Neuronal stem cell (in vitro differentiated cells): ENCODE data around the gene TRPM6. TPM values are rescaled to one million over a fixed set of nuclear protein-coding genes. Genes with fewer than 3 reads are reported as not detected.

Experiments
- DNase-seq: peaks from one replicate; pipeline ENCODE4 v3.0.0-alpha.2; 2013; ENCODE audit warnings: low spot score
- H2AFZ ChIP-seq: one replicate; pipeline ENCODE4 v1.6.1; 2013; ENCODE audit warnings: mild to moderate bottlenecking, low read length, inconsistent platforms
- H2AK5ac ChIP-seq: 2 replicates; pipeline ENCODE4 v1.6.1; 2013; ENCODE audit warnings: low read depth, mild to moderate bottlenecking, inconsistent platforms, low read length, moderate library complexity, mixed read lengths
- H2BK120ac ChIP-seq: 2 replicates; pipeline ENCODE4 v1.6.1; 2013; ENCODE audit warnings: low read depth, mild to moderate bottlenecking, inconsistent platforms, low read length, moderate library complexity, mixed read lengths
- H2BK12ac ChIP-seq: one replicate; pipeline ENCODE4 v1.6.1; 2013; ENCODE audit warnings: low read length, inconsistent platforms
- H2BK15ac ChIP-seq: 2 replicates; pipeline ENCODE4 v1.6.1; 2013; ENCODE audit warnings: mild to moderate bottlenecking, low read length, inconsistent platforms, mixed read lengths
- H2BK5ac ChIP-seq: one replicate; pipeline ENCODE4 v1.6.1; 2013; ENCODE audit warnings: inconsistent platforms, mild to moderate bottlenecking, low read length, moderate library complexity
- H3K14ac ChIP-seq: one replicate; pipeline ENCODE4 v1.6.1; 2013; ENCODE audit warnings: low read length, inconsistent platforms
- H3K18ac ChIP-seq: 2 replicates; pipeline ENCODE4 v1.6.1; 2013; ENCODE audit warnings: low read length, inconsistent platforms
- H3K23ac ChIP-seq: 2 replicates; pipeline ENCODE4 v1.6.1; 2013; ENCODE audit warnings: low read depth, mild to moderate bottlenecking, mixed read lengths, low read length, inconsistent platforms; ENCODE audit not compliant: poor library complexity
- H3K27ac ChIP-seq: replicated peaks from 3 replicates; pipeline ENCODE4 v1.5.1; 2013; ENCODE audit warnings: low read length, inconsistent platforms
- H3K27me3 ChIP-seq, 3 experiments: 2 replicates each; pipeline ENCODE4 v1.6.1; 2013; ENCODE audit warnings: low read length in 3 of 3, mild to moderate bottlenecking in 2 of 3, inconsistent platforms in 1 of 3, low read depth in 1 of 3, mixed read lengths in 1 of 3, moderate library complexity in 1 of 3; ENCODE audit not compliant: control insufficient read depth in 3 of 3, insufficient read depth in 3 of 3
- H3K36me3 ChIP-seq, 2 donors: replicated peaks in 1 of 2; 2 replicates each; pipeline ENCODE4 v1.6.1; 2013; ENCODE audit warnings: low read length in 2 of 2; ENCODE audit not compliant: control insufficient read depth in 2 of 2, insufficient read depth in 2 of 2
- H3K4ac ChIP-seq: 2 replicates; pipeline ENCODE4 v1.6.1; 2013; ENCODE audit warnings: inconsistent platforms, mild to moderate bottlenecking, low read length, moderate library complexity
- H3K4me1 ChIP-seq, 2 donors: 1 replicate in 1 of 2; 2 replicates in 1 of 2; pipeline ENCODE4 v1.6.1; 2013; ENCODE audit warnings: low read length in 2 of 2, low read depth in 1 of 2; ENCODE audit not compliant: control insufficient read depth in 2 of 2, insufficient read depth in 1 of 2
- H3K4me2 ChIP-seq: one replicate; pipeline ENCODE4 v1.6.1; 2013; ENCODE audit warnings: mild to moderate bottlenecking, low read length, inconsistent platforms; ENCODE audit not compliant: insufficient read depth, poor library complexity, severe bottlenecking
- H3K4me3 ChIP-seq, 2 donors: 2 replicates each; pipeline ENCODE4 v1.5.1; 2013; ENCODE audit warnings: low read length in 2 of 2, mild to moderate bottlenecking in 2 of 2, inconsistent platforms in 1 of 2, moderate library complexity in 1 of 2
- H3K79me1 ChIP-seq: one replicate; pipeline ENCODE4 v1.6.1; 2013; ENCODE audit warnings: low read depth, mild to moderate bottlenecking, inconsistent platforms, low read length, moderate library complexity
- H3K9ac ChIP-seq: one replicate; pipeline ENCODE4 v1.6.1; 2013; ENCODE audit warnings: mild to moderate bottlenecking, low read depth, low read length, inconsistent platforms; ENCODE audit not compliant: poor library complexity
- H3K9me3 ChIP-seq, 2 donors: replicated peaks in 1 of 2; 2 replicates each; pipeline versions ENCODE3 to v1.6.1; 2013; ENCODE audit warnings: low read length in 2 of 2, mild to moderate bottlenecking in 2 of 2, inconsistent platforms in 1 of 2, low read depth in 1 of 2, mixed read lengths in 1 of 2, moderate library complexity in 1 of 2; ENCODE audit not compliant: control insufficient read depth in 2 of 2, insufficient read depth in 1 of 2
- H4K8ac ChIP-seq: one replicate; pipeline ENCODE4 v1.6.1; 2013; ENCODE audit warnings: low read depth, mild to moderate bottlenecking, inconsistent platforms, low read length, moderate library complexity
- H4K91ac ChIP-seq: one replicate; pipeline ENCODE4 v1.6.1; 2013; ENCODE audit warnings: low read length, low read depth, mild to moderate bottlenecking, inconsistent platforms; ENCODE audit not compliant: poor library complexity
- WGBS, 2 donors: extraction: QIAGEN DNeasy Blood & Tissue Kit; methylation state at CpG; one replicate each; pipeline ENCODE4 v1.1.7; 2013; ENCODE audit warnings: missing lambda C conversion rate in 2 of 2, mixed read lengths in 1 of 2; ENCODE audit not compliant: insufficient read length in 2 of 2, insufficient replicate concordance in 1 of 2; ENCODE audit errors: extremely low coverage in 2 of 2; 5-methylcytosine and 5-hydroxymethylcytosine counted together
- small RNA-seq: library from polyadenylated mRNA; stranded (forward); fragments of <200 nt; extraction: miRNeasy Mini kit (QIAGEN cat#:217004); gene quantifications from one replicate; pipeline ENCODE3, GENCODE V24; 2013; ENCODE audit not compliant: insufficient read depth

TRPM6 gene

DNA sequence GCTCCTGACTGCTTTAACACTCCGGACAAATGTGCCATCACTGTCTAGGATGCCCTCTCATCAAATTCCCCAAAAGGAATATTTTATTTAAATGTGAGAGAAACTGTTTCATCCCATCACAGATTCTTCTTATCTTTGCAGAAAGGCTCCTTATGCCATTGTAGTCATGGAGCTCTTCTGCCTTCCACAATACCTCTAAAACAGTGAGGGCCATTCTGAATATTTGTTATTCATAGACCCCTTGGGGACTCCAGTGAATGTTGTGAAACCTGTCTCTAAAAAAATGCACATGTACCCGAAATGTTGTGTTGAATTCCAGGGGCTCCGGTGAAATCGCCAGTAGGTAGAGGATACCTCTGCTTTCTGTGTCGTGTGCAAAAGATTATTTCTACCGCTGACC, 213.6 kb downstream of the TRPM6 start:
- Histone ChIP-seq H2AFZ (no peak overlapping the region), H3K23ac (no peak overlapping the region), H3K27ac (no peak overlapping the region), H3K4me3 (no peak overlapping the region), H3K27me3 (no peaks in the 10 kb centered on the region), H4K91ac (no peak overlapping the region), H2AK5ac (no peak overlapping the region), H3K36me3 (no peaks in the 10 kb centered on the region), H3K4me2 (no peak overlapping the region), H2BK15ac (no peak overlapping the region), H3K4ac (no peak overlapping the region), H3K9ac (no peak overlapping the region), H2BK120ac (no peak overlapping the region), H3K14ac (no peak overlapping the region), H2BK5ac (no peak overlapping the region), H3K9me3 (no peaks in the 10 kb centered on the region), H2BK12ac (no peak overlapping the region), H3K79me1 (no peaks in the 10 kb centered on the region), H3K18ac (no peak overlapping the region), H4K8ac (no peak overlapping the region), H3K4me1 (peaks cover 0 to 3% of the 10 kb centered on the region in 2 donors)
- no peak for DNase-seq
- WGBS, 2 donors: no CpG with 5 or more reads among the region's 6 CpGs

Small RNA genes within 50 kb of the gene (small RNA-seq; reads per million reads assigned to genes)
- gene RNU6-445P: not detected
